ENCODE data around the gene DIO3. TPM values are rescaled to one million over a fixed set of nuclear protein-coding genes. Genes with fewer than 3 reads are reported as not detected.
"Not testable (repeated sequence)": the region's sequence is repeated elsewhere in the genome, so short reads cannot be mapped to it uniquely, and the experiment has no call there.

The DIO3 gene
- total RNA-seq, 4 donors from 2014 or later = 4.2 to 19.5 (median 5.3) TPM

DNA sequence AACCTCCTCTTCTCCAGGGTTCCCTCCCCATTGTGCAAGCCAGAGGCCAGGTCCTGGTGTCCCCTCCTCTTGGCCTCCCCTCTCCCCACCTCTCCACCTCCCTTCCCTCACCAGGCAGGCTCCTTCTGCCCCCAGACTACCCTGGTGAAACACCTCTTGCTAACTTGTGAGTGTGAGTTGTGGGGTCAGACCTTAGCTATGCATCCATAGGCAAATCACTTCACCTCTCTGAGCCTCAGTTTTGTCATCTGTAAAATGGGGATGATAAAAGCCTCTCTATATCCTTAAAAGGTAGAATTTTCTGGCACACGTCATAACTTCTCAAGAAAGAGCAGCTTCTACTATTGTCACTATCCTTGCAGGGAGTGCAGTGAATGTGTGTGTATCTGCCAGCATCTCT, 7.9 kb upstream of the DIO3 start:
- TF ChIP-seq EP300 (IDR thresholded peaks at IDR 0.05) (no peak), POLR2A (IDR thresholded peaks at IDR 0.05) (no peak)
- TF ChIP-seq, protein P1, sequence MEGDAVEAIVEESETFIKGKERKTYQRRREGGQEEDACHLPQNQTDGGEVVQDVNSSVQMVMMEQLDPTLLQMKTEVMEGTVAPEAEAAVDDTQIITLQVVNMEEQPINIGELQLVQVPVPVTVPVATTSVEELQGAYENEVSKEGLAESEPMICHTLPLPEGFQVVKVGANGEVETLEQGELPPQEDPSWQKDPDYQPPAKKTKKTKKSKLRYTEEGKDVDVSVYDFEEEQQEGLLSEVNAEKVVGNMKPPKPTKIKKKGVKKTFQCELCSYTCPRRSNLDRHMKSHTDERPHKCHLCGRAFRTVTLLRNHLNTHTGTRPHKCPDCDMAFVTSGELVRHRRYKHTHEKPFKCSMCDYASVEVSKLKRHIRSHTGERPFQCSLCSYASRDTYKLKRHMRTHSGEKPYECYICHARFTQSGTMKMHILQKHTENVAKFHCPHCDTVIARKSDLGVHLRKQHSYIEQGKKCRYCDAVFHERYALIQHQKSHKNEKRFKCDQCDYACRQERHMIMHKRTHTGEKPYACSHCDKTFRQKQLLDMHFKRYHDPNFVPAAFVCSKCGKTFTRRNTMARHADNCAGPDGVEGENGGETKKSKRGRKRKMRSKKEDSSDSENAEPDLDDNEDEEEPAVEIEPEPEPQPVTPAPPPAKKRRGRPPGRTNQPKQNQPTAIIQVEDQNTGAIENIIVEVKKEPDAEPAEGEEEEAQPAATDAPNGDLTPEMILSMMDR (IDR thresholded peaks at IDR 0.05) = no peak
- no peak for DNase-seq (ENCODE audit: low spot score in 2 of 2)
- Histone ChIP-seq H3K36me3 (no peaks in the 10 kb centered on the region), H3K4me3 (no peak overlapping the region), H3K4me1 (peaks cover 0 to 14% (median 0%) of the 10 kb centered on the region in 4 donors), H3K9me3 (no peaks in the 10 kb centered on the region), H3K27ac (no peak overlapping the region), H3K27me3 (peaks cover 0 to 4% of the 10 kb centered on the region in 2 donors)
- WGBS, 2 donors = 68 to 100% methylated on average over 1 of the region's 1 CpG

DNA sequence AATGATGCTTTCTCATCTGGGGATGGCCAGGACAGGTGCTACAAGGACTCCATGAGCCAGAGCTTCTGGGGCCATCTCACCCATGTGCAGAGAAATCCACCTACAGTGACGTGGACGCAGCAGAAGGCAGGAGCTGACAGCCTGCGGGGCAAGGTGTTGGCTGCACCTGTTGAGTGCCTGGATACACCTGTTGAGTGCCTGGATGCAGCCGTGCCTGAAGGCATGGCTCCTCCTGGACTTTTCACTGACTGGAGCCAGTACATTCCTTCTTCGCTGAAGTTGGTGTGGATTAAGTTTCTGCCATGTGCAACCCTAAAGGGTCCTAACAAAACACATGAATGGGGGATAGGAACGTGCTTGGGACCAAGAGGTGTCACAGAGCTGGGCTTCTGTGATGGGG, 7.4 kb upstream of the DIO3 start:
- WGBS, 2 donors = 87 to 90% methylated on average over 6 of the region's 6 CpGs
- TF ChIP-seq POLR2A (IDR thresholded peaks at IDR 0.05) (no peak), EP300 (IDR thresholded peaks at IDR 0.05) (no peak)
- TF ChIP-seq, protein P1 (IDR thresholded peaks at IDR 0.05) = no peak
- H3K27me3 ChIP-seq = peaks cover 0 to 4% of the 10 kb centered on the region in 2 donors
- no peak for DNase-seq (ENCODE audit: low spot score in 2 of 2)
- H3K4me3 ChIP-seq = no peak overlapping the region
- H3K36me3 ChIP-seq = no peaks in the 10 kb centered on the region
- no peaks in the 10 kb centered on the region for H3K9me3 ChIP-seq
- no peak overlapping the region for H3K27ac ChIP-seq
- H3K4me1 ChIP-seq = peaks cover 0 to 17% (median 0%) of the 10 kb centered on the region in 4 donors

DNA sequence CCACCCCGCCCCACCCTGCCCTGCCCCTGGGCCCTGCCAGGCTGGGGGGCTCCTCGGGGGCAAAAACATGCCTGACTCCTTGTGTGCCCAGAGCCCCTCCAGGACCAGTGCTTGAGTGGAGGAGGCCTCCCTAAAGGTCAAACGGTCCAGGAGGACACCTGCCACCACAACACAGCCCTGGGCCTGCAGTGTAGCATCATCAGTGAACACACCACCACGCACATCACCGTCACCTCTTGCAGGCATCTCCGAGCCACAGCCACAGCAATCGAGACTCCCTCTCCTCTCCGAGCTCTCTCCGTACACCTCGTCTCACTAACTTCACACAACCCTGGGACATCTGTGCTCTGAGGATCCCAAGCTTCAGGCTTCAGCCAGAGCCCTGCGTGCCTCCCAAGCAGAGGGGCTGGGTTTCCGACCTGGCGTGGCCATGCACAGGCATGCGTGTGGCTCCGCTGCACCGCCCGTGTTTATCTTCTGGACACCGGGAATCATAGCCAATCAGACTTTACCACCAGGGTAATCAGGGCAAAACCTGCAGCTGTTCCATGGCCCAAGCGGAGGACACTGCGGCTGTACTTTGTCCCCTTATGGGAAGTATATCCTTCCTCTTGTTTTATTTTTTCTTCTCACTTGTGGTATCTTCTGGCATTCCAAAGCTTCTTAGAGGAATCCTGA, 6.2 kb upstream of the DIO3 start:
- H3K4me1 ChIP-seq = peaks cover 0 to 22% (median 0%) of the 10 kb centered on the region in 4 donors
- no peak overlapping the region for H3K27ac ChIP-seq
- peaks cover 0 to 13% of the 10 kb centered on the region in 2 donors for H3K27me3 ChIP-seq
- no peaks in the 10 kb centered on the region for H3K36me3 ChIP-seq
- no peaks in the 10 kb centered on the region for H3K9me3 ChIP-seq
- DNase-seq (ENCODE audit: low spot score in 2 of 2) = no peak
- no peak for TF ChIP-seq EP300 (IDR thresholded peaks at IDR 0.05)
- H3K4me3 ChIP-seq = no peak overlapping the region
- 70 to 73% methylated on average over 19 to 20 of the region's 20 CpGs for WGBS, 2 donors

- peaks cover 0 to 22% (median 0%) of the 10 kb centered on the region in 4 donors for H3K4me1 ChIP-seq
- not testable (repeated sequence) for H3K4me3 ChIP-seq; H3K36me3 ChIP-seq; H3K9me3 ChIP-seq; H3K27ac ChIP-seq; DNase-seq (ENCODE audit: low spot score in 2 of 2)
- 65 to 82% methylated on average over 5 of the region's 5 CpGs for whole genome bisulfite sequencing, 2 donors
- peaks cover 0 to 13% of the 10 kb centered on the region in 2 donors for H3K27me3 ChIP-seq
Observed at GRCh38 chr14:101555669-101556043, 5.6 kb upstream of the DIO3 start.

GRCh38 chr14:101556131-101556530, 5.2 kb upstream of the DIO3 start:
- Histone ChIP-seq H3K4me1 (peaks cover 0 to 22% (median 0%) of the 10 kb centered on the region in 4 donors), H3K9me3 (peaks cover 0 to 2% (median 0%) of the 10 kb centered on the region in 4 donors), H3K36me3 (peaks cover 0 to under 1% (median 0%) of the 10 kb centered on the region in 3 donors), H3K27ac (no peak overlapping the region), H3K27me3 (peaks cover 0 to 13% of the 10 kb centered on the region in 2 donors), H3K4me3 (no peak overlapping the region)
- WGBS, 2 donors = 80 to 95% methylated on average over 10 of the region's 10 CpGs
- no peak for DNase-seq (ENCODE audit: low spot score in 2 of 2)
- TF ChIP-seq POLR2A (IDR thresholded peaks at IDR 0.05) (no peak), EP300 (IDR thresholded peaks at IDR 0.05) (no peak)
- TF ChIP-seq, protein P1 (IDR thresholded peaks at IDR 0.05) = no peak

DNA sequence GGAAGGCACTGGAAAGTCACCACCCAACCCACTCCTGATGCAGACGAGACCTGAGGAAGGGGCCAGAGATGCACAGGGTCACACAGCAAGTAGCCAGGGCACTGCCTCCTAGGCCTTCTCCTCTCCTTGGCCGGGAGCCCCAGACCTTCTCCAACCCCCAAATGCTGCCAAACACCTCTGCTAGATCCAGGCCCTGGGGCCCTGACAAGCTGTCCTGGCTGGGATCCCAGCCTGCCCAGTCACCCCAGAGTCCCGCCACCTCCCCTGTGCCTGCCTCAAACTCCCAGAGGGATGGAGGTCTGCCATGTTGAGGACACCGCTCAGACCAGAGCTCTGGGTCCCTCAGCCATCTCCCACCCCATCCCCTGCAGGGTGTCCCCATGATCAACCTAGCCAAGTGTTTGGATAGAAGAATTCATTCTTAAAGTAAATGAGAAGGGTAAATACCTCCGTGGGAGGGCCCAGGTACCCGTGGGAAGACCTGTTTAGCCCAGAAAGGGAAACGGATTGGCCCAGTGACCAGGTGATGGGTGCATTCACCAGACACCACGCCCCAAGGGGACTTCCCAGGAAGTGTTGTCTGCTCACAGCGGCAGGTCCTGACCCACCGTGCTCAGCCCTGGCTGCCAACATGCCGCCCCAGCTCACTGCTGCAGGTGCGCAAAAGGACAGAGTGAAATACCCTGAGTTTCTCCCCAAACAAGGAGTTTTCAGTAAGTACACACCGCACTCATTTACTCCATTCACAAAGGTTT, 4.6 kb upstream of the DIO3 start:
- Histone ChIP-seq H3K4me1 (peaks cover 0 to 22% (median 0%) of the 10 kb centered on the region in 4 donors), H3K27me3 (peaks cover 0 to 18% of the 10 kb centered on the region in 2 donors), H3K9me3 (peaks cover 0 to 8% (median under 1%) of the 10 kb centered on the region in 4 donors), H3K27ac (no peak overlapping the region), H3K4me3 (no peak overlapping the region), H3K36me3 (peaks cover 0 to 6% (median 0%) of the 10 kb centered on the region in 3 donors)
- no peak for DNase-seq (ENCODE audit: low spot score in 2 of 2)
- TF ChIP-seq, protein P1 (IDR thresholded peaks at IDR 0.05) = no peak
- TF ChIP-seq EP300 (IDR thresholded peaks at IDR 0.05) (no peak), POLR2A (IDR thresholded peaks at IDR 0.05) (no peak)
- 81 to 86% methylated on average over 12 of the region's 13 CpGs for WGBS, 2 donors
